Activated naive CD4-positive, alpha-beta T cell treated with anti-CD3 and anti-CD28 coated beads, Interleukin-2, amount 50 U/mL, for 24 hours (primary cell): ENCODE measurements around the gene P3H2.

Source experiments
- H3K27ac Mint-ChIP-seq: one replicate; pipeline ENCODE4 v1.8.0; 2021; ENCODE audit warnings: mild to moderate bottlenecking, mixed read lengths
- H3K27me3 Mint-ChIP-seq: one replicate; pipeline ENCODE4 v1.8.0; 2021; ENCODE audit warnings: mixed read lengths
- H3K36me3 Mint-ChIP-seq: one replicate; pipeline ENCODE4 v1.8.0; 2021; ENCODE audit warnings: mixed read lengths
- H3K4me1 Mint-ChIP-seq: one replicate; pipeline ENCODE4 v1.8.0; 2021; ENCODE audit warnings: mixed read lengths
- H3K4me3 Mint-ChIP-seq: one replicate; pipeline ENCODE4 v1.8.0; 2021; ENCODE audit warnings: mild to moderate bottlenecking, mixed read lengths
- H3K9me3 Mint-ChIP-seq: one replicate; pipeline ENCODE4 v1.8.0; 2021; ENCODE audit warnings: mixed read lengths

The P3H2 gene

DNA sequence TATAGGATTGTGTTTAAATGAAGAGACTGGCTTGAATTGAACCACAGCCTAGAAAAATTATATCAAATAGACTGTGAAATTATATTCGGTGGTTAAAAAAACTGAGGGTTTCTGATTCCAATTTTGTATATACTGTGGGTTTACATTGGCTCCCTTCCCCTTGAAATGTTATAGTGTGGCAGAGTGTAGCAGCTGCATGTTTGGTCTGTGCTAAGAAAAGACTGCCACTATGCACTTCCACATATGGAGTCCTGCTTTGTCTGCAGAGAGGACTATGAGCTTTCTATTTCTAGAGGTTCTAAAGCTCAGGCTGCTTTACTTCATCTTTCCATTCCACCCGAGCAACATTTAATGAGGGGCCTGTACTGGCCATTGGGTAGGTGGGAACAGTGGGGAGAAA lies 112.3 kb downstream of the P3H2 start:
- Mint-ChIP-seq H3K9me3 (no peaks in the 10 kb centered on the region), H3K27ac (no peak overlapping the region), H3K4me3 (no peak overlapping the region), H3K4me1 (no peaks in the 10 kb centered on the region), H3K36me3 (no peaks in the 10 kb centered on the region), H3K27me3 (peaks cover 10% of the 10 kb centered on the region)

DNA sequence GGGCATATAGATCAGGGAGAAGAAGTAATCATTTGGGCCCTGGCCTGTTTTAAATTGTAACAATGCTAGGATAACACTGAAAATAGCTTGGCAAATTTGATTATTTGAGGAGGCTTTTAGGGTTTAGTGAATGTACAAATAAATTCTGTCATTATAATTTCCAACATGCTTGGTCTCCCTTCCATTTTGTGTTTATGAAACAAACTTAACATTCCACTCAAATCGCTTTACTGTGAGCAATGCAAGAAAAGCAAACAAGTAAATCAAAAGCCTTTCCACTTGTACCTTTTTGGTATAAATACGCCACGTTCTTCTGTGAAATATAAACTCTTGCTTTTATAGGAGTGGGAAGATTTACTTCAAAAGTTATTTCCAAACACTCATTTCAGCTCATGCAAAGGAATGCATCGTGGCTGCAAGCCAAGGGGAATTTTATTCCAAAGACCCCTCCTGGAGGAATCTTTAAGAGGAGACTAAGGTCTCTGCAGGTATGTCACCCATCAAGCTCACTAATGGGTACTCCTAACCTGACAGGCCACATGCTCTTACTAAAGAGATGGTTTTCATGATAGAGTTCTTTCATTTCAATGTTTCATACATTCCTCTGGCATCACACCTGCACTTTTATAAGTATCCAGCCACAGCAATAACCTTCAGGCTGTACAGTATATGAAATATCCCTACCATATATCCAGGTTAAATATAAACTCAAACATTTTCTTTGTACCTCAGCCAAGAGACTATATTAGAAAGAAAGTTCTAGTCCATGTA lies 115.2 kb downstream of the P3H2 start:
- Mint-ChIP-seq H3K36me3 (no peaks in the 10 kb centered on the region), H3K4me1 (no peaks in the 10 kb centered on the region), H3K27ac (no peak overlapping the region), H3K4me3 (no peak overlapping the region), H3K27me3 (peaks cover 7% of the 10 kb centered on the region), H3K9me3 (no peaks in the 10 kb centered on the region)

DNA sequence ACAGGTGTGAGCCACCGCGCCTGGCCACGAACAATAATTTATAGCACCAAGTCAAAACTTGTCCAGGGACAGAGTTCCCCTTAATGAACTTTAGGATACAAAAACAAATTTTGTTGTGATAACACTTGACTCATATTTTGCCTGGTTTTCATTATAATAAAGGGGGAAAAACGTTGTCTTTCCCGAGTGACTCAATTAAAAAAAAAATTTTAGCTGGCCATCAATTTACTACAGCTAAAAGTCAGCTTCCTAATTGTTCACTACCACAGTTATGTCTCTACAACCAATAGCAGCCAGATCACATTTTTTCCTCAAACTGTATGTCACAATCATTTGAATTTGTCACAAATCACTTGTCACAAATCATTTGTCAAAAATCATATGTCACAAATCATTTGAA lies 116.0 kb downstream of the P3H2 start:
- no peak overlapping the region for H3K27ac Mint-ChIP-seq
- no peaks in the 10 kb centered on the region for H3K9me3 Mint-ChIP-seq
- H3K4me1 Mint-ChIP-seq = no peaks in the 10 kb centered on the region
- no peaks in the 10 kb centered on the region for H3K36me3 Mint-ChIP-seq
- H3K27me3 Mint-ChIP-seq = peaks cover 9% of the 10 kb centered on the region
- H3K4me3 Mint-ChIP-seq = no peak overlapping the region

DNA sequence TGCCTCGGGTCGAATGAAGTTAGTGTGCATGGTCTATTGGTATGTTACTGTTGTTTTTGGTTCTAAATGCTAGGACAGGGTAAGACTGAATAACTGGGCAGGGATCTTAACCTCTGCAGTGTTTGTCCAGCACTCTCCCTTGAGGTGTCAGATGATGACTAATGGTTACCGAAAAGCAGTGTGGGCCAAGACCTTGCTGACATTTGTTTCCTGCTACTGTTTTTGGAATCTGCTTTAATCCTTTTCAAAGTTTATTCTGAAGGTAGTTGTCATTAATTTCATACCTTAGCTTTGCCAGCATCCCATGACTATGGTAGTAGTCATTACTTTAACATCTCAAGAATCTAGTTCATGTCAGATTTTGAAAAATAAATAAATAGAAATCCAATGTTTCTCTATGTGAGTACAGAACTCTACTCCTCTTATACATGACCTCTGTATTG lies 117.0 kb downstream of the P3H2 start:
- H3K9me3 Mint-ChIP-seq = no peaks in the 10 kb centered on the region
- H3K36me3 Mint-ChIP-seq = no peaks in the 10 kb centered on the region
- H3K27ac Mint-ChIP-seq = no peak overlapping the region
- peaks cover 10% of the 10 kb centered on the region for H3K27me3 Mint-ChIP-seq
- H3K4me1 Mint-ChIP-seq = no peaks in the 10 kb centered on the region
- H3K4me3 Mint-ChIP-seq = no peak overlapping the region

DNA sequence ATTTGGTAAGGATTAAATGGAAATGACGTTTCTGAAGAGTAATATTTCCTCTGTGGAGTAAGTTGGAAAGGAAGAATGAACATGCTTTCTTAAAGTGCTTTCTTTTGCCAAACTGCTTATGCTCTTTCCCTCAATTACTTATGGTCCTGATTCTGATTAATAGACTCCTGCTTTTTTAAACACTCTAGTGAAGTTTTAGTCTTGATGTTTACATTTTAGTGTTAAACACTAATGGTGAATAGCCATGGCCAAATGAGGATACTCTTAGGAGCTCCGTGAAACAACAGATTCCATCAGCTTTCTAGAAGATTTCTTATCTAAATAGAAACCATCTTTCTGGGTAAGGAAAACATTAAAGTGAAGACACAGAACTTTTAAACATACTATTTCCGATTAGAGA lies 117.6 kb downstream of the P3H2 start:
- Mint-ChIP-seq H3K27me3 (peaks cover 11% of the 10 kb centered on the region), H3K9me3 (no peaks in the 10 kb centered on the region), H3K36me3 (no peaks in the 10 kb centered on the region), H3K27ac (no peak overlapping the region), H3K4me3 (no peak overlapping the region), H3K4me1 (no peaks in the 10 kb centered on the region)

DNA sequence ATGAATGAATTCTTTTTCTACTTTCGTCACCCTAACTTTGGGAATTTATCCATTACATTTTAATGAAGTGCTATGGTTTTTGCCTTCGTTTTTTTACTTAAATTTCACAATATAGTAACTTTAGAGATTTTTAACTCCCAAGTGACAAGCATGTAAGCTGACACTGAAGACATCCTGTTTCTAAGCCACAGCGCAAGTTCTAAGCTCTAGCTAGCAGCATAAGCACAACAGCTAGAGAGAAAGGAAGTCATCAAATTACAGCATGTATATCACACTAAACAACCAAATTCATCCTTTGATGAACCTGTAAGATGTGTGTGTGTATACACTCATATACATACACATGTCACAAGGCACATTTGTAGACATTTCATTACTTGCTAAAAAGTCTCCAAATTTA lies 119.3 kb downstream of the P3H2 start:
- no peaks in the 10 kb centered on the region for H3K9me3 Mint-ChIP-seq
- H3K36me3 Mint-ChIP-seq = no peaks in the 10 kb centered on the region
- peaks cover 13% of the 10 kb centered on the region for H3K27me3 Mint-ChIP-seq
- H3K27ac Mint-ChIP-seq = no peak overlapping the region
- H3K4me1 Mint-ChIP-seq = no peaks in the 10 kb centered on the region
- no peak overlapping the region for H3K4me3 Mint-ChIP-seq

DNA sequence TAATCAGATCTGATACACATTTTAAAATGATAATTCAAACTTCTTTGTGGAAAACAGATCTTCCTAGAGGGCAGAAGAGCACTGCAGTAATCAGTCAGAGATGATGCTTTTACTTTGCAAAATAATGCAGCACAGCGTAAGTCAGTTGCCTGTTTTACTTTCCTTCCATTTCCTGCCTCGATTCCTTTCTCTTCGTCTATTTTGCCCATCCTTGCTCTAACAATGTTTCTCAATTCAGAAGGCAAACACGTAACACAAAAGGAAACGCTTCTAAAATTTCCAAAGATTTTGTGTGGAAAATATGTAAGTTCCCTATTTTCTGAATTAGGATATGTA lies 119.9 kb downstream of the P3H2 start:
- Mint-ChIP-seq H3K27me3 (peaks cover 10% of the 10 kb centered on the region), H3K4me1 (no peaks in the 10 kb centered on the region), H3K9me3 (no peaks in the 10 kb centered on the region)

DNA sequence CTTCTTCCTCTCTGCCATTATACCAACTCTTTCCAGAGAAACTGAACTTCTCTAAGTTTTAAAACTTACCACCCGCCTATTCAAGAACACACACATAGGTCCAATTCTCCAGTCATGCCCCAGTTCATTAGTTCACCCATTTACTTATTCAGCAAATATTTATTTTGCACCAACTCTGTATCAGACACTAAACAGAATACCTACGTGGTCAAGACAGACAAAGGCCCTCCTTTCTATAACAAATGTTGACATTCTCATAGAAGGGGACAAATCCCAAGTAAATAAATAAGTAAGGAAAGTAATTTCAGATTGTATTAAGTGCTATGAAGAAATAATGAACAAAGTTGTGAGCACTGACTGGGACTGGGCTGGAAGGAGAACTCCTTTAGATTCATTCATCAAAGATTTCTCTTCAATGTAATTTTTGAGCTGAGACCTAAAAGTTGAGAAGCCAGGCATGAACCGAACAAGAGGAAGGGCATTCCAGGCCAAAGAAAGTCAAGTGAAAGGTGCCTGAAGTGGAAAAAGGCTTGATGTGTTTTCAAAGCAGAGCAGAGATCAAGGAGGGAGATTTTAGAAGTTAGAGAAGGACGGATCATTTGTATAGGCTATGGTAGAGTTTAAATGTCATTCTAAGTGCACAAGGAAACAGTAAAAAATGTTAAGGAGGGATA lies 120.4 kb downstream of the P3H2 start:
- peaks cover 6% of the 10 kb centered on the region for H3K27me3 Mint-ChIP-seq
- H3K36me3 Mint-ChIP-seq = no peaks in the 10 kb centered on the region
- H3K4me3 Mint-ChIP-seq = no peak overlapping the region
- H3K9me3 Mint-ChIP-seq = no peaks in the 10 kb centered on the region
- H3K27ac Mint-ChIP-seq = no peak overlapping the region
- no peaks in the 10 kb centered on the region for H3K4me1 Mint-ChIP-seq

More for the DNA sequence above, 119.9 kb downstream of the P3H2 start:
- Mint-ChIP-seq H3K4me3 (no peak overlapping the region), H3K27ac (no peak overlapping the region), H3K36me3 (no peaks in the 10 kb centered on the region)

DNA sequence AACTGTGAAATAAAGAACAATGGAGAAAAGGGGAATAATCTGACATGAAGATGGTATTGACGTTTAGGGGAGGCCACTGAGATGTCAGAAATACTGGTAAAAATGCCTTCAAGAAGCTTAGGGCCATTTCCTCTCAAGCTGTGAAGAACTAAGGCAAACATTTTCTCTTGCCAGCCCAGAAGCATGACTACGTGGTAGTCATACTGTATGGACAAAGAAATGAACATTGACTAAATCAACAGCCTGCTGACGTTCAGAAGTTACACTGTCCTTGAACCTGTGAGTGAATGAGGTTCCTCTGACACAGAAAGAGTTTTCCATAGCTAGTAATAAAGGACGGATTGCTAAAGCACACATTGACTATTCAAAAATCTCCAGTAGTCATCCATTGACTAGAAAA lies 121.0 kb downstream of the P3H2 start:
- no peaks in the 10 kb centered on the region for H3K4me1 Mint-ChIP-seq
- H3K4me3 Mint-ChIP-seq = no peak overlapping the region
- H3K27me3 Mint-ChIP-seq = peaks cover 8% of the 10 kb centered on the region

DNA sequence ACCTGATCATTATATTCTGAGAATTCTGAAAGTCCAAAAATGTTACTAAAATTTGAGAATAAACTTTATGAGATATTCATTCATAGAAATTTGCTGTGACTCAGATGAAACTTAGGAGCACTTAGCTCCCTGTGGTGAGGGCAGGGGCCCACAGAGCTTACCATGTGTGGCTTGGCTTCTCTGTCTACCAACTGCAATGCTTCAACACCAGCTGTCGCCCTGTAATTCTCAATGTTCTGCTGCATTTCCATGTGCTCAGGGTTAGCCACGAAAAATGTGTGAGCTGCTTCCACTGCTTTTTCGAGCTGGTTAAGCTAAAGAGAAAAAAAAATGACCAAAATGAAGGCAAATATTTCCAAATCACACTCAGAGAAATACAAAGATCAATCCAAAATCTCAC lies 125.6 kb downstream of the P3H2 start:
- Mint-ChIP-seq H3K4me3 (no peak overlapping the region), H3K36me3 (no peaks in the 10 kb centered on the region), H3K9me3 (no peaks in the 10 kb centered on the region), H3K4me1 (no peaks in the 10 kb centered on the region), H3K27me3 (peaks cover 23% of the 10 kb centered on the region), H3K27ac (no peak overlapping the region)

More for the DNA sequence above, 121.0 kb downstream of the P3H2 start:
- H3K27ac Mint-ChIP-seq = no peak overlapping the region
- H3K36me3 Mint-ChIP-seq = no peaks in the 10 kb centered on the region
- H3K9me3 Mint-ChIP-seq = no peaks in the 10 kb centered on the region

DNA sequence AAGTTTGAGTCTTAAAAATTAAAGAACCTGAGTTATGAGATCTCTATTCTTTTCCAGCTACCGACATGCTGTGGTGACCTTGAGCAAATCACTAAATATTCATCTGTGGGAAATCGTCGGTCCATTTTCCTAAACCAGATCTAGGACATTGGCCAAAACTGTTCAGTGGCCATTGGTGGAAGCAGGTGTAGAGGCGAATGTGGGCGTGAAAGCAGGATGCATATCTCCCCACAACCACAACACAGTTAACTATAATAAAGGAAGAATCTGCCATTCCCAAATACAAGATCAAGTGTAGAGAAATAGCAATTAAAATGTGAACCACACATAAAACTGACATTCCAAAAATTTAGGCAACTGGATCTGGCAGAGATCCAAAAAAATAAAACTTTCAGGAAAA lies 129.9 kb downstream of the P3H2 start:
- Mint-ChIP-seq H3K9me3 (no peaks in the 10 kb centered on the region), H3K4me3 (no peak overlapping the region), H3K27ac (no peak overlapping the region), H3K36me3 (no peaks in the 10 kb centered on the region), H3K4me1 (no peaks in the 10 kb centered on the region), H3K27me3 (peaks cover 20% of the 10 kb centered on the region)

DNA sequence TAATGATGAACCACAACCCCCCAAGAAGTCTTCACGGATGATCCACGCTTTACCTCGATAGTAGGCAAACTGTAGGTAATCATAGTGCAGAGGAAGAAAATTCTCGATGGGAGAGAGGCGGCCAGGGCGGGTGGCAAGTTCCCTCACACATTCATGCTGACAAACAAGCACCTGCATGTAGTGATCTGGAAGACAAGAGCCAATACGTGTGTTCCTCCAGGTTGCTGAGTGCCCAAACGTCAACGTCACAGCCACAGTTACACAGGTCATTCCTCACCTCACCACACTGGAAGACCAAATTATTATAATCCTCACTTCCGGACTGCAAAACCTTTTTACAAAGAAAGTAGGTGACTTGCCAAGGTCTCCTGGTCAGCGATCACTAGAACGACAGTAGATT lies 131.8 kb downstream of the P3H2 start:
- no peak overlapping the region for H3K27ac Mint-ChIP-seq
- no peak overlapping the region for H3K4me3 Mint-ChIP-seq
- no peaks in the 10 kb centered on the region for H3K4me1 Mint-ChIP-seq
- no peaks in the 10 kb centered on the region for H3K36me3 Mint-ChIP-seq
- H3K9me3 Mint-ChIP-seq = no peaks in the 10 kb centered on the region
- H3K27me3 Mint-ChIP-seq = peaks cover 15% of the 10 kb centered on the region

DNA sequence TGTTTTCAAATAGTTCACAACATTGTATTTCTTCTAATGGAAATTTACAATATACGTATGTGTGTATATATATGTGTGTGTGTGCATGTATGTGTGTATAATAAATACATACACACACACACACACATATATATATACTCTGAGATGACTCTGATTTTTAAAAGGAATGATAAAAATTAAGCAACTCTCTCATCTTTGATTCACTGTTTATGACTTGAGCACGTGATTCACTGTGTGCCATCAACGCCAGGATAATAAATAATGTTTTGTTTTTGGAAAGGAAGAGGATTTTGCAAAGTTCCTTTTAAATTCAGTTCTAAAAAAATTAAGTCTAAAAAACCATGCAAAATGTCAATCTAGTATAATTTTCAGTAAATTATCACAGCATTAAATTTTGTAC lies 132.4 kb downstream of the P3H2 start:
- Mint-ChIP-seq H3K27ac (no peak overlapping the region), H3K27me3 (peaks cover 15% of the 10 kb centered on the region), H3K36me3 (no peaks in the 10 kb centered on the region), H3K4me1 (no peaks in the 10 kb centered on the region), H3K9me3 (no peaks in the 10 kb centered on the region), H3K4me3 (no peak overlapping the region)

DNA sequence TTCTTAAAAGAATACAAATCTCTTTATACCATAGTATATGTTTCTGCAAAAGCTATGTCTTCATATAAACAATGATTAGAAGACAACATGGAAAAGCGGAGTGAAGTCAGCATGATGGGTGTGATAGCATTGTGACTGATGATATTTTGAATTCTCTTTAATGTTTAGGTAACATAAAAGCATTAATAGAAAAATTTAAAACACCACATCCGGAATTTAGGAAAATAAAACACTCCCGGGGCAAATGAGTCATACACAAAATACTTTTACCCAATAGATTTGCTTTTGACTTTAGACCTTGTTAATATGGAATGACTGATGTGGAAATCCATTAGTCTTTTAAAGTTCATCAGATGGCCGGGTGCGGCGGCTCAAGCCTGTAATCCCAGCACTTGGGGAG lies 134.7 kb downstream of the P3H2 start:
- no peak overlapping the region for H3K27ac Mint-ChIP-seq
- H3K4me1 Mint-ChIP-seq = no peaks in the 10 kb centered on the region
- peaks cover 7% of the 10 kb centered on the region for H3K27me3 Mint-ChIP-seq
- H3K36me3 Mint-ChIP-seq = no peaks in the 10 kb centered on the region
- no peak overlapping the region for H3K4me3 Mint-ChIP-seq
- no peaks in the 10 kb centered on the region for H3K9me3 Mint-ChIP-seq

DNA sequence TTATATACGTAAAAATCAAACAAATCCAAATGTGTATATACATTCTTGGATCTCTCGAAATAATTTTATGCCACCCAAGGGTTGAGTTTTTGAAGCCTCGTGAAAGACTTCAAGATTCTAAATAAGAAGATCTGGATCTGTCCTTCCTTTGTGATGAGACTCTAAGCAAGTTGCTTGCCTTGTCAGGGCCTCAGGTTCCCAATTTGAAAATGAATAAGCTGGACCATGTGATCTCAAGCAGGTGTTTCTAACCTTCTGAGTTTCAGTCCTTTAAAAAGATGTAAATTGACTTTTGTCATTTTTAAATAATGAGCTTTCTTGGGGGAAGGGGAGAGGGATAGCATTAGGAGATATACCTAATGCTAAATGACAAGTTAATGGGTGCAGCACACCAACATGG lies 137.1 kb downstream of the P3H2 start:
- no peaks in the 10 kb centered on the region for H3K36me3 Mint-ChIP-seq
- no peaks in the 10 kb centered on the region for H3K4me1 Mint-ChIP-seq
- no peak overlapping the region for H3K4me3 Mint-ChIP-seq
- no peaks in the 10 kb centered on the region for H3K9me3 Mint-ChIP-seq
- no peak overlapping the region for H3K27ac Mint-ChIP-seq
- peaks cover 6% of the 10 kb centered on the region for H3K27me3 Mint-ChIP-seq

DNA sequence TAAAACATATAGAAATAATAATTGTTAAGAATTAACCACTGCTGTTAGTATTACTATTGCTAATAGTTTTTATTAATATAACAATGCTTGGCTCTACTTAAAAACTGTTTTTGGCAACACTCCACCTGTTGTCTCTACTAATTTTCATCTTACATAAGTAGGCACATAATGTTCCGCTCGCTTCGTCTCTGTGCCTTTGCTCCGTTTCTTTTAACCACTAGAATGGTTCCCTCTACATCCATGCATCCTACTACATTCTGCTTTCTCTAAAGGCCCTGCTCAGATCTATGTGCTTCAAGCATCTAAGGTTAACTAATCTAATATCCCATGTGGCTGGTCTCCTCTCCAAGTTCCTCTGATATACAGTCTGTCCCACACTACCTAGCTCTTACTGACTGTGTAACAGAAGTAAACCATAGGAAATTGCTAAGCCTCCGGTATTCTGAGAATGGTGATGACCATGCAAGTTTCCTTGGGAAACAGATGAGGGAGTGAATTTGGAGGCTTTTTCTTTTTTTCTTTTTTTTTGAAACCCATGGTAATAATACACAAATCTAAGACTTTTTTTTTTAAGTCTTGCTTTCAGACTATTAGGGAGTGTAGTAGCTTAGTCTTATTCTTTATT lies 138.3 kb downstream of the P3H2 start:
- Mint-ChIP-seq H3K36me3 (no peaks in the 10 kb centered on the region), H3K9me3 (no peaks in the 10 kb centered on the region), H3K27ac (no peak overlapping the region), H3K4me1 (no peaks in the 10 kb centered on the region), H3K27me3 (peaks cover 13% of the 10 kb centered on the region), H3K4me3 (no peak overlapping the region)
